GM21619 (cell line): ENCODE results near the gene LRP11.
"Not testable (repeated sequence)": the region's sequence is repeated elsewhere in the genome, so short reads cannot be mapped to it uniquely, and the experiment has no call there.

ENCODE experiments used
- ATAC-seq: cut with Tn5 transposase; IDR thresholded peaks from one replicate; pipeline ENCODE4 v1.9.1; 2021; ENCODE audit not compliant: unreplicated experiment

Gene LRP11

GRCh38 chr6:149863698-149864577, at the start of gene LRP11:
Gene LRP11 (minus strand): TSS chr6:149864359. CDS start chr6:149864020, 339 bp downstream.
- peak; percentile 87 for ATAC-seq

- ATAC-seq, result no peak
Measured at GRCh38 chr6:149913540-149914240, 49.5 kb upstream of the LRP11 start.

- no peak for ATAC-seq
Measured at GRCh38 chr6:149913085-149913484, 48.9 kb upstream of the LRP11 start.

- ATAC-seq, result not testable (repeated sequence)
Measured at GRCh38 chr6:149912680-149913079, 48.5 kb upstream of the LRP11 start.

GRCh38 chr6:149910721-149911151, 46.6 kb upstream of the LRP11 start:
- ATAC-seq, result no peak

- no peak for ATAC-seq
Measured at GRCh38 chr6:149909701-149910470, 45.7 kb upstream of the LRP11 start.

- ATAC-seq, result not testable (repeated sequence)
Measured at GRCh38 chr6:149908480-149908879, 44.3 kb upstream of the LRP11 start.

GRCh38 chr6:149907317-149907716, 43.2 kb upstream of the LRP11 start:
- ATAC-seq, result no peak

- no peak for ATAC-seq
Measured at GRCh38 chr6:149906405-149906804, 42.2 kb upstream of the LRP11 start.

- ATAC-seq, result no peak
Measured at GRCh38 chr6:149905911-149906371, 41.8 kb upstream of the LRP11 start.

GRCh38 chr6:149905371-149905910, 41.3 kb upstream of the LRP11 start:
- ATAC-seq, result no peak

GRCh38 chr6:149904661-149905370, 40.7 kb upstream of the LRP11 start:
- ATAC-seq, result no peak

- no peak for ATAC-seq
Measured at GRCh38 chr6:149903938-149904611, 39.9 kb upstream of the LRP11 start.

- no peak for ATAC-seq
Measured at GRCh38 chr6:149901444-149902140, 37.4 kb upstream of the LRP11 start.

GRCh38 chr6:149900620-149901443, 36.7 kb upstream of the LRP11 start:
- ATAC-seq, result no peak

- ATAC-seq, result no peak
Measured at GRCh38 chr6:149899926-149900619, 35.9 kb upstream of the LRP11 start.

GRCh38 chr6:149899486-149899885, 35.3 kb upstream of the LRP11 start:
- ATAC-seq, result no peak

GRCh38 chr6:149898966-149899365, 34.8 kb upstream of the LRP11 start:
- ATAC-seq, result no peak
